RWPE2 (cell line): Measurements from ENCODE around the gene INSYN2B.

Experiments
- ATAC-seq: fragments of 200-7000 bp; cut with Tn5 transposase; 3 replicates; pipeline ENCODE4 v1.9.1; 2021; ENCODE audit warnings: low read depth
- DNase-seq: peaks from one replicate; pipeline ENCODE4 v3.0.0-alpha.2; 2020; ENCODE audit warnings: low spot score
- H3K27ac ChIP-seq: fragments of 450-650 bp; 2 replicates; pipeline ENCODE4 v1.5.1; 2017; ENCODE audit warnings: mild to moderate bottlenecking; ENCODE audit not compliant: poor library complexity, severe bottlenecking
- H3K27me3 ChIP-seq: fragments of 250-450 bp; sonication (Bioruptor Pico); 2 replicates; pipeline ENCODE4 v1.5.1; 2021; ENCODE audit warnings: mild to moderate bottlenecking, moderate library complexity; ENCODE audit not compliant: insufficient read depth, poor library complexity, severe bottlenecking
- H3K36me3 ChIP-seq: fragments of 250-450 bp; sonication (Bioruptor Pico); 2 replicates; pipeline ENCODE4 v1.5.1; 2020; ENCODE audit warnings: low read depth, mild to moderate bottlenecking, moderate library complexity
- H3K4me1 ChIP-seq: fragments of 250-450 bp; sonication (Bioruptor Pico); 2 replicates; pipeline ENCODE4 v1.5.1; 2021; ENCODE audit warnings: mild to moderate bottlenecking, moderate library complexity; ENCODE audit not compliant: insufficient read depth, poor library complexity, severe bottlenecking
- H3K4me3 ChIP-seq: fragments of 250-450 bp; sonication (Bioruptor Pico); 2 replicates; pipeline ENCODE4 v1.5.1; 2021; ENCODE audit warnings: mild to moderate bottlenecking, moderate library complexity; ENCODE audit not compliant: severe bottlenecking
- H3K9me3 ChIP-seq: fragments of 250-450 bp; sonication (Bioruptor Pico); 2 replicates; pipeline ENCODE4 v1.5.1; 2021; ENCODE audit warnings: mild to moderate bottlenecking, moderate library complexity; ENCODE audit not compliant: severe bottlenecking
- CTCF ChIP-seq: fragments of 450-650 bp; IDR thresholded peaks from one replicate; pipeline ENCODE4 v1.5.1; 2017; ENCODE audit warnings: mild to moderate bottlenecking, moderate library complexity; ENCODE audit not compliant: poor library complexity, severe bottlenecking

The INSYN2B gene

GRCh38 chr5:169914766-169915165 lies 65.5 kb downstream of the INSYN2B start:
- Histone ChIP-seq H3K9me3 (no peaks in the 10 kb centered on the region), H3K36me3 (no peaks in the 10 kb centered on the region), H3K27me3 (no peaks in the 10 kb centered on the region), H3K4me3 (no peak overlapping the region), H3K27ac (no peak overlapping the region), H3K4me1 (no peaks in the 10 kb centered on the region)
- no peak for TF ChIP-seq CTCF
- ATAC-seq (peak; percentile 49; the same call in 2 of the 3 replicates), DNase-seq (no peak)

DNA sequence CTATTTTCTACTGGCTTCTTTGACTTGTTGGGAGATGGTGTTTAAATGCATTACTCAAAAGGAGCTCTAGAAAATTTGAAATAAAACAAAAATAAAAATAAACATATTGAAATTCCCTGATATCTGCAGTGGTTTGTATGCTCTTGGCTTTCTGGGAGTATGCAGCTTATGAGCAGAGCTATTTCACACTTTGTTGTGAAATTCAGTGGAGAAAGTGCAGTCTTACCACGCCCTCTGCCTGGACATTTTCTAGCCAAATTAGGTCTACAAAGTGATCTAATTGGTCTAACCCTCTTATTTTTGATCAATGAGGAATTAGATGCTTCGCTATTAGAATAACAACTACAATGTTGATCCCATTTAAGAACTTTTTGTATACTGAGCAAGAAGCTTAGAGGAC lies 66.8 kb downstream of the INSYN2B start:
- Histone ChIP-seq H3K9me3 (no peaks in the 10 kb centered on the region), H3K4me1 (no peaks in the 10 kb centered on the region), H3K4me3 (no peak overlapping the region), H3K27ac (no peak overlapping the region), H3K27me3 (no peaks in the 10 kb centered on the region), H3K36me3 (no peaks in the 10 kb centered on the region)
- TF ChIP-seq CTCF: no peak
- ATAC-seq (no peak), DNase-seq (no peak)

DNA sequence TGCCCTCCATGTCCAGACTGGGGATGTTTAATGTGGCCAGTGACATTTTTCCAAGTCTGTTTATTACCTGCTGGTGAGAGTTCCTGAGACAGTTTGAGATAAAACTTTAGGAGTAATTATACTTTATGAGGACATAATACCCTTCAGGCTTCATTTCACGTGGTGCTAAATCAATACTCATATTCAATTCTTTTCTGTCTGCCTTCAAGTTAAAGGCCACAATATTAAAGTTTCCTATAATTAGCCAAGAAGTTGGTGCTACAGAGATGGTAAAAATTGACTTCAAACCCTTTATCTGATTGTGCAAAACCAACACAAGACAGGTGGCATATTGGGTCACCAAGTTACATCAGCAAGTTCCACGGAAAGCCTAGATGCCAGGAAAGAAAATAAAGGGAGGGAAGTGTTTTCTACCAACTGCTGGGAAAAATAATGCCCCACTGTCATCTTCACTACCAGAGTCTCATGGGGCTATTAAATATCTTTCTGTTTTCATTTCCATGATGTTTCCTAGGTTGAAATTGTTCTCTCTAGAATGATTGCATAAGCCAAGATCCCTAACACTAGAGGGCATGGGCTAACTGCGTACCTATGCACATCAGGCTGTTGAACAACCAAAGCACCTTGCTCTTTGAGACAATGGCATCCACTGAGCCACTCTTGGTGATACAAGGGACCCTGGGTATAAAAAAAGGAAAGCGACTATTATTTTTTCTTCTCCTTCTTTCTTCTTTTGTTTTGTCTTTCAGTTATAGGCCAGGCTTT lies 68.7 kb downstream of the INSYN2B start:
- DNase-seq: no peak
- Histone ChIP-seq H3K9me3 (no peaks in the 10 kb centered on the region), H3K27ac (no peak overlapping the region), H3K4me3 (no peak overlapping the region), H3K27me3 (no peaks in the 10 kb centered on the region), H3K4me1 (no peaks in the 10 kb centered on the region), H3K36me3 (no peaks in the 10 kb centered on the region)
- peak; percentile 45; the same call in 1 of the 3 replicates for ATAC-seq
- TF ChIP-seq CTCF: peak; percentile 50

- no peak overlapping the region for H3K27ac ChIP-seq
- no peak for DNase-seq
- no peaks in the 10 kb centered on the region for H3K27me3 ChIP-seq
- H3K4me3 ChIP-seq: no peak overlapping the region
- H3K4me1 ChIP-seq: no peaks in the 10 kb centered on the region
- H3K36me3 ChIP-seq: no peaks in the 10 kb centered on the region
- no peaks in the 10 kb centered on the region for H3K9me3 ChIP-seq
- ATAC-seq: no peak
- TF ChIP-seq CTCF: no peak
Measured at GRCh38 chr5:169910393-169910792, 69.9 kb downstream of the INSYN2B start.

DNA sequence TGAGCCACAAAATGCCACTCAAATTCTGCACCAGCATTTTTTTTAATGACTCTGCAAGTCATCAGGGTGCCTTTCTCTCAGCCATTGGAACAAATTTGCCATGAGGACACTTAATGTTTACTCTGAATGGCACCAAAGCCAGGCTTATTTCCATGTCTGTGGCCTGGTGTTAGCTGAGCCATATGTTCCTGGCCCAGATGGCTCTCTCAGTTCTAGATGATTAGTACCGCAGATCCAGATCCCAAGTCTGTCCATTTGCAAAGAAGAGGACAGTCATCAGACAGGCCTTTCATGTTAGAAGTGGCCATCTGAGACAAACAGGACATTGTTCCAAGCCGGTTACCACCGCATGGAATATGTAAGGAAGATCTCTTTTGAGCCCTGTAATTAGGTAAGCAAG lies 70.3 kb downstream of the INSYN2B start:
- Histone ChIP-seq H3K4me3 (no peak overlapping the region), H3K9me3 (no peaks in the 10 kb centered on the region), H3K27me3 (no peaks in the 10 kb centered on the region), H3K36me3 (no peaks in the 10 kb centered on the region), H3K4me1 (no peaks in the 10 kb centered on the region), H3K27ac (no peak overlapping the region)
- no peak for ATAC-seq
- no peak for TF ChIP-seq CTCF
- no peak for DNase-seq
